ENCODE data around the gene FCHSD2. TPM values are rescaled to one million over a fixed set of nuclear protein-coding genes. Genes with fewer than 3 reads are reported as not detected.
A peak's percentile ranks its signal among the peaks of the same experiment; 100 is the strongest.

FCHSD2 gene
- total RNA-seq, 2 donors from 2014 or later: 14.0 to 17.6 TPM

DNA sequence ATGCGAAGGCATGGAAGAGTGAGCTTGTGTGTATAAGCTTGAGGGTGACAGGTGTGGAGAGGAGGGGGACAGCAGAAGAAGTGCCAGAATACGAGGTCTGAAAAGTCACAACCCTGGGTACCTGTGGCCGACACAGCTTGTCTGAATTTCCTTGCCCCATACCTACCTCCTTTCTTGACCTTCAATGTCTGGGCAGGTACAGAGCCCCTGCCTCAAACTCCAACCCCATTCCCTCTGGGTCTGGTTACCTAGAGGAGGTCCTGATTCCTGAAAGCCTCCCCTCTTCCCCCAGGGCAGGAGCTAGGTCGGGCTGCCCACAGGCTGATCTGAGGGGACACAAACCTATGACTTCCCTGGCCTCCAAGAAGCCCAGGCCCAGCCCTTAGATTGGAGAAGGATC lies 36.6 kb upstream of the FCHSD2 start:
- H3K9me3 Mint-ChIP-seq: no peaks in the 10 kb centered on the region
- H3K9me3 ChIP-seq (ENCODE audit: control insufficient read depth, low read length): no peaks in the 10 kb centered on the region
- no peaks in the 10 kb centered on the region for H3K4me1 Mint-ChIP-seq
- H3K36me3 ChIP-seq (ENCODE audit: control insufficient read depth, insufficient read depth, low read length): no peaks in the 10 kb centered on the region
- H3K4me3 ChIP-seq (ENCODE audit: low read length): no peak overlapping the region
- DNase-seq: no peak
- H3K4me1 ChIP-seq (ENCODE audit: control insufficient read depth, insufficient read depth, low read length): no peaks in the 10 kb centered on the region
- no peaks in the 10 kb centered on the region for H3K27me3 ChIP-seq (ENCODE audit: control insufficient read depth, insufficient read depth, low read length, poor library complexity, severe bottlenecking)
- WGBS, 2 experiments (ENCODE audit: insufficient coverage in 1 of 2, insufficient read length in 1 of 2): 76 to 81% methylated on average over 2 to 4 of the region's 4 CpGs
- H3K27ac ChIP-seq (ENCODE audit: low read depth, low read length): no peak overlapping the region
- peaks cover 3% of the 10 kb centered on the region for H3K27me3 Mint-ChIP-seq (ENCODE audit: insufficient read depth)
- no peak overlapping the region for H3K9ac ChIP-seq (ENCODE audit: extremely low read depth, low read length, poor library complexity, severe bottlenecking)
- no peaks in the 10 kb centered on the region for H3K36me3 Mint-ChIP-seq (ENCODE audit: low read depth)
- no peak overlapping the region for H3K27ac Mint-ChIP-seq
- H3K4me3 Mint-ChIP-seq: no peak overlapping the region
- TF ChIP-seq CTCF (conservative IDR thresholded peaks at IDR 0.05): no peak

DNA sequence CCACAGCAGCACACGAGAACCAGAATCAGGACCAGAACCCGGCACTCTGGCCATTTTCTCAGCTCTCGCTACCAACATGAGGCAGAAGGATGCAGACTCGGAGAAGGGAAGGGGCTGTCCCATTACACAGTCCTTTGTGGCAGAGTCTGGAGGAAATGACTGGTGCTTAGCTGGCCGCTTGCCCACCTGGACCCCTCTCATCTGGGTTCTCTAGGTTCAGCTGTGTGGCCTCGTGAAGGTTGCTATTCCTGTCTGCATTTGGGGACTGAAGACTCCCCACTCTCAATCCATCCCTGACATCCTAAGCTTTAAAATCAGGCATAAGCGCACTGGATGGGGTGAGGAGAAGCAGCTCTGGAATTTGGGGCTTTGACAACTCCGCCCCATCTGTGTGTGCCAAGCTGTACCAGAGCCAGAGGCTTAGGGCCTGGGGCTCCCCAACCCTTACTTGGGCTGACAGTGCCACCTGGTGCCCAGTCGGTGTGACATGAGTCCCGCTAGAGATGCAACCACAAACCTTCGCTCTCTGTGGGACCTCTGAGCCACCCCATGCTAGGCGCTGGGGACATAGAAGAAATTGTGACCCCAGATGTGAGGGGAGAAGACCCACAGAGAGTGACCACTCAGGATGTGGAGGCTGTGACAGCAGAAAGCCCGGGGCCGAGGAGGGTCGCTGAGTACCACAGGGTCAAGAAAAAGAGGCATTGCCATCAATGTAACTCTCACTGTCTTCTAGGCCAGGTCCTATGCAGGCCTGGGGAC lies 35.8 kb upstream of the FCHSD2 start:
- Histone ChIP-seq H3K4me3 (ENCODE audit: low read length) (no peak overlapping the region), H3K27ac (ENCODE audit: low read depth, low read length) (no peak overlapping the region), H3K27me3 (ENCODE audit: control insufficient read depth, insufficient read depth, low read length, poor library complexity, severe bottlenecking) (no peaks in the 10 kb centered on the region), H3K9me3 (ENCODE audit: control insufficient read depth, low read length) (no peaks in the 10 kb centered on the region), H3K4me1 (ENCODE audit: control insufficient read depth, insufficient read depth, low read length) (no peaks in the 10 kb centered on the region), H3K36me3 (ENCODE audit: control insufficient read depth, insufficient read depth, low read length) (no peaks in the 10 kb centered on the region), H3K9ac (ENCODE audit: extremely low read depth, low read length, poor library complexity, severe bottlenecking) (no peak overlapping the region)
- Mint-ChIP-seq H3K27ac (no peak overlapping the region), H3K4me1 (no peaks in the 10 kb centered on the region), H3K27me3 (ENCODE audit: insufficient read depth) (peaks cover 3% of the 10 kb centered on the region), H3K36me3 (ENCODE audit: low read depth) (no peaks in the 10 kb centered on the region), H3K4me3 (no peak overlapping the region), H3K9me3 (no peaks in the 10 kb centered on the region)
- DNase-seq: peak; percentile 91
- peak; percentile 88 for TF ChIP-seq CTCF (conservative IDR thresholded peaks at IDR 0.05)
- 58 to 61% methylated on average over 14 to 15 of the region's 15 CpGs for WGBS, 2 experiments (ENCODE audit: insufficient coverage in 1 of 2, insufficient read length in 1 of 2)

DNA sequence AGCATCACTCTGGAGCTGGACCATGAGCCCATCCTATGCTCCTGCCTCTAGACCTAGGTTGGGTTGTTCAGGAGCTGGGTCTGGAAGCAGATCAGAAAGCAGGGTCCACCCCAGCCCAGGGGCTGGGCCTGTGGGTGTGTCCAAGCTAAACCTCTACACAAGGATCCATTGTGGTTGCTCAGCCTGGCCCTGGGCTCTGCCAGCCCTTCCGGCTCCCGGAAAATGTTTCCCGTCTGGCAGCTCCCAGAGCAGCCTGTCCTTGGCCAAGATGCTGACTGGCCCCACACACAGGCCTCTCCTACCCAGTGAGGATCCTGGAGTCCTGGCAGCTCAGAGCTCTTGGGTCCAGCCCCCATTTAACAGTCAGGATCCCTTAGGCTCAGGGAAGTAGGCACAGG lies 35.3 kb upstream of the FCHSD2 start:
- no peaks in the 10 kb centered on the region for H3K4me1 Mint-ChIP-seq
- 97 to 100% methylated on average over 3 of the region's 3 CpGs for WGBS, 2 experiments (ENCODE audit: insufficient coverage in 1 of 2, insufficient read length in 1 of 2)
- H3K9me3 Mint-ChIP-seq: no peaks in the 10 kb centered on the region
- Histone ChIP-seq H3K27ac (ENCODE audit: low read depth, low read length) (no peak overlapping the region), H3K9me3 (ENCODE audit: control insufficient read depth, low read length) (no peaks in the 10 kb centered on the region), H3K9ac (ENCODE audit: extremely low read depth, low read length, poor library complexity, severe bottlenecking) (no peak overlapping the region), H3K36me3 (ENCODE audit: control insufficient read depth, insufficient read depth, low read length) (no peaks in the 10 kb centered on the region), H3K4me1 (ENCODE audit: control insufficient read depth, insufficient read depth, low read length) (no peaks in the 10 kb centered on the region), H3K4me3 (ENCODE audit: low read length) (no peak overlapping the region), H3K27me3 (ENCODE audit: control insufficient read depth, insufficient read depth, low read length, poor library complexity, severe bottlenecking) (no peaks in the 10 kb centered on the region)
- H3K36me3 Mint-ChIP-seq (ENCODE audit: low read depth): no peaks in the 10 kb centered on the region
- no peak overlapping the region for H3K27ac Mint-ChIP-seq
- no peak overlapping the region for H3K4me3 Mint-ChIP-seq
- DNase-seq: no peak
- no peak for TF ChIP-seq CTCF (conservative IDR thresholded peaks at IDR 0.05)
- peaks cover 3% of the 10 kb centered on the region for H3K27me3 Mint-ChIP-seq (ENCODE audit: insufficient read depth)
